ENCODE measurements around the gene SNX5.
"Not testable (repeated sequence)": the region's sequence is repeated elsewhere in the genome, so short reads cannot be mapped to it uniquely, and the experiment has no call there.

The SNX5 gene

DNA sequence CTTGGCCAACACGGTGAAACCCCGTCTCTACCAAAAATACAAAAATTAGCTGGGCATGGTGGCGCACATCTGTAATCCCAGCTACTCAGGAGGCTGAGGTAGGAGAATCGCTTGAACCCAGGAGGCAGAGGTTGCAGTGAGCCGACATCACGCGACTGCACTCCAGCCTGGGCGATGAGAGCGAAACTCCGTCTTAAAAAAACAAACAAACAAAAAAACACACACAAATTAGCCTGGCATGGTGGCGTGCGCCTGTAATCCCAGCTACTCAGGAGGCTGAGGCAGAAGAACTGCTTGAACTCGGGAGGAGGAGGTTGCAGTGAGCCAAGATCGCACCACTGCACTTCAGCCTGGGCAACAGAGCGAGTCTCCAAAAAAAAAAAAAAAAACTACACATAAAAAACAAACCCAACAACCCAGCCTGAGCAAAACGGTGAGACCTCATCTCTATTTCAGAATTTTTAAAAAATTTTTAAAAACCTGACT is 8.2 kb downstream of the SNX5 start:
- not testable (repeated sequence) for DNase-seq (ENCODE audit: low read depth)

DNA sequence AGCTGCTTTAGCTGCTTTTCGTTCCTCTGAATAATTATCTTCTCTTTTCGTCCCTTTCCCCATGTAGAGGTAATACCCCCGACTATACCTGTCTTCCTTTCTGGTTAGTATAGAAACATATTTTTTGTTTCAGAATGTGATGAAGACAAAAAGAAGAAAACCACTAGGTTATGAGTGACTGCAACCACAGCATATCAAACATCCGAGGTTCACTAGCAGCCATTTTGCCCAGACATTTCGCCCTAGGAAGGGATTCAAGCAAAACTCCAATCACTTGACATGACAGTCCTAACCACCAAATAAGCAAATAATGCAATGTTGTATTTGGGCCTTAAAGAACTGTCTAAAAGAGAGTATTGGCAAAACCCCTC is 9.4 kb downstream of the SNX5 start:
- DNase-seq (ENCODE audit: low read depth), result no peak

DNA sequence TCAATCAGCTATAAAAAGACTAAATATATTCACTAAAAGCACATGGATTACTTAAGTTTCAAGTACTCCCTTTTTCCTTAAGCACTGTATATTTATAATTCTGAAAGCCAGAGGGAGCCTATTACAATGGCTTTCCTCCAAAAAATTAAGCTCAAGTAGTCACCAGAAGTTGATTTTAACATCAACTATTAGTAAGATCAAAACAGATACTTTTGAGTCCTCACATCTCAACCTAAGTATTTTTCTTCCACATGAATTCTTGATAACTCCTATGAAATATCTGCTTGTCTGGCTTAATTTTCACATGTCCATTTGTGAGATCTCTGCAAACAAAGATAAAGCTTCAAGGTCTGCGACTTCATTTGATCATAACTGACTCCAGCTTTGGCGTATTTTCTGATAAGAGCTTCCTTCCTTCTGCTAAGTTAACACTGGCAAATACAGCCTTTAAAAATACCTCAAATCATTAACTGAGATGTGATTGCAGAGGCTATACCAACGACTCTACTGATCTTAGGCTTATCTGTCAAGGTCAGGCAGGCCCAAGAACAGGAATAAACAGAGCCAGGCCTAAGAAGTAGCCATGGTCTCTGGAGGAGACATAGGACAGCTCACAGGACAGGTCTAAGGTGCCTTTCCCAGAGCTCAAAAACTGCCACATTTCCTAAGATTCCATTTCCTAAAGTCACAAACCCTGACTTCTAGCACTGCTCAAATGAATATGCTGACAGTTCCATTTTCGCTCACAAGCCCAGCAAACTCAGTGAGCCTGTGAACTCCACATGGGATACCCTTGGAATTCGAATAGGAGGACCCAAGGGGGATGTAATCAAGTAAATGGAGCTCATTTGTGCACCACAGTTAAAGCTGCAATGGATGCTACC is 10.0 kb downstream of the SNX5 start:
- DNase-seq (ENCODE audit: low read depth), result no peak

DNA sequence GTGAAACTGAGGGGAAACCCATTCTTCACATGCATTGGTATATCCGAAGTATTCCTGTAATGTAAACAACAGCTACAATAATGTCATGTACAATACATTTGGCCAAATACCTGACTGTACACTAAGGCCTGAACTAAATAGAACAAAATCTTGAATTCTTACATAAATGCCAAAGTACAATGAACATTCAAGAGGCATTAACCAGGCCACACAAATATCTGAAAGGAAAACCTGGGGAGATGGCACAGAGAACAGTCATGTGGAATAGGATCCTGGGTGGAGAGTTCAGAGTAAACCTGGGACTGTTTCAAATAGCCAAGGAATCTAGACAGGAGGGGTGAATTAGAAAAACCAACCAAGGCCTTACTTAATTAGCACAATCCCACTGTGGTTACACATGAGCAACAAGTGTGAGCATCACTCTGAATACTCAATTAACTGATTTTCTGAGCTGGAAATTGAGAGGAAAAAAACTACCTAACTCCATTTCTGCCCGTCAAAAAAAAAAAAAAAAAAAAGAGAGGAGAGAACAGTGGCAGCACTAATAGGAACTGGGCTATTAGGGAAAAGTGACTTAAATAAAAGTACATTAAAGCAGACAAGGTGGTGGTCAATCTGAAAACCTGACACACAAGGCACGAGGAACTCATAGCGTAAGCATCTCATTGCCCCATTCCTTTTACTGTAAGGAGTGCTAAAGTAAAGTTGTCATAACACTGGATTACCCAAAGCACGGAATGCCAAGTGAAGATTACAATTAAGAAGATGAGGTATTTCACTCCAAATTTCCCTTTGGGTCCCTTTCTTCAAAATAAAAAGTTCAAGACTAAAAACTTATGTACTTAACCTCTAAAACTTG is 10.9 kb downstream of the SNX5 start:
- no peak for DNase-seq (ENCODE audit: low read depth)

DNA sequence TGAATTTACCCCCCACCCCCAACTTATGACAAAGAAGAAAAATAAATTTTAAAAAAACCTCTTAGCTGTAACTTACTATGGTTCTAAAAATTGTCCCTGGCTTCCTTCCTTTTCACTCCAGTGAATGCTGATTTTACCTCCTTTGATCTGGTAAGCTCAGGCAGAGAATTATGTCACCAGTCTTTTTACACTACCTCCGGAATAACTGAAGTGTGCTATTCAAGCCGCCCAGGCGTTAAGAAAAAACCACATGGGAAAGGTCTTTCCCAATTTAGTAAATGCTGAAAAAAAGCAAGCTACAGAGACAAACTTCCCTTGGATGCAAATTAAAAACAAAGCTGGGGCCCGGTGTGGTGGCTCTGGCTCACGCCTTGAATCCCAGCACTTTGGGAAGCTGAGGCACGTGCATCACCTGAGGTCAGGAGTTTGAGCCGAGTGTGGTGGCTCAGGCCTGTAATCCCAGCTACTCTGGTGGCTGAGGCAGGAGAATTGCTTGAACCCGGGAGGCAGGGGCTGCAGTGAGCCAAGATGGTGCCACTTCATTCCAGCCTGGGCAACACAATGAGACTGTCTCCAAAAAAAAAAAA is 12.4 kb downstream of the SNX5 start:
- no peak for DNase-seq (ENCODE audit: low read depth)

DNA sequence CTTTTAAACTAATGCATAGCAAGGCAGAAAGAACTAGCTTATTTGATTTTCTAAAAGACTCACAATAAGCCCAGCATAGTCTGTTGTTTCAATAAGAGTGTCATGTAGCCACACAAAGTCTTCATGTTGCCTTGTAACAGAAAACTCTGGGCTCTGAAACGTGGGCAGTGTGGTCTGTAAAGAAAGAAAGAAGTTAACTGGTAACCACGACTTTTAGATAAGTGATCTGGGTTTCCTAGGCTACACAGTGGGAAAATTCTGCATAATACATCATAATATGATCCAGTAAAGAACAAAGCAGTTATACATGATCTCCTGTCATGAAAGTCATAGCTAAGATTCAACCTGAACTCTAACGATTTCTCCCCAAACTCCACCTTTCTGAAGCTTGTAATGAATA is 13.3 kb downstream of the SNX5 start:
- DNase-seq (ENCODE audit: low read depth), result no peak

DNA sequence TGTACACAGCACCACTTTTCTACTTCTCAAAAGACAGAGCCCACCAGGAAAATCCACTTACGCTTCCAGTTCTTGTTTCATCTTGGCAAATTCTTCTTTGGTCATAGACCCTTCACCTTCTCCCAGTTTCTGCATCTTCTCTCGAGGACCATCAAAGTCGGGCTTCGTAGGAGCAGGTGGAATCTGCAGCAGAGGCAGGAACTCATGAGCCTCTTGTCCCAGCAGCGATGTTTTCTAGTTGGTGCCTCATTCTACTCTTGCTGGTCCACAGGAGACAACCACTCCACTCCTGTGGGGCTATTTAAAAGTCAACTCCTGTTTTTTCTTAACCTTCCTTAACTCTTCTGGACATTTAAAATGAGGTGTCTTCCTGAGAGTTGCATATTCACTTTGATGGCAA is 14.7 kb downstream of the SNX5 start:
- no peak for DNase-seq (ENCODE audit: low read depth)

DNA sequence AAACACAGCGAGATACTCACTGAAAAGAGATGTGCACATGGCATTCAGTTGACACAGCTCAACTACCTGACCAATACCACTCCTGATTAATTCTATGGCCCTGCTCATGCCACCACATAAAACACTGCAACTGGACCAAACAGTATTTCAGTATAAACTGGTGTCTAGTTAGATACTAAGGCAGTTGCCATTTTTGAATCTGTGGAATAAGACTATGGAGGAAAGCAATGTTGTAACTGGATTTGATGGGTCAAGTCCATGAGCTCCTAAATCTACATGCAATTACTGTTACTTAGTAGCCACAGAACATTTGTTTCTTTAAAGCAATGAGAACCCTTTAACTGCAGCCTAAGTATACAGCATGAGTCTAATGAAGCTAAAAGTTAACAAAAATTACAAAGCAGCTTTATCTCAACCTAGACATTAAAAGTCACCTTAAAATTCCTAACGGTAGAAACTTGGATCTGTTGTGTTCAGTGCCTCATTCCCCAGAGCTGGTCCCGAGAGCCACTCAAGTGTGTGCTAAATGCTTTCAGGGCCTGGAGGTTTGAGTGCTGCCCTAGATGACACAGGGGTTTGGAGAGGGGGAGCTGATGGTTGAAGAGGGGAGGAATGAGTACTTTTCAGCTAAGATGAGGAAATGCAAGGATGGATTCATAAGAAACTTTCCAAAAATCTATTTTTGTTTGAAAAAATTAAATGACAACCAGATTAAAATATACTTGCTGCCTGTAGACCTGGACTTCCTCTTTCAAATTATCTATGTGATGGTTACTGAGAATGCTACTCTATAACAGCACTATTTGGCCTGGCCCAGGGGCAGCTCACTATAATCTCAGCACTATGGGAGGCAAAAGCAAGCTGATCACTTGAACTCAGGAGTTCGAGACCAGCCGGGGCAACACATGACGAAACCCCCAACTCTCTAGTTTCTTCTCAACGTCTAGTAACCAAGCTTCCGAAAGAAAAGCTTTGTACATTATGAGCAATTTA is 15.6 kb downstream of the SNX5 start:
- DNase-seq (ENCODE audit: low read depth), result no peak

DNA sequence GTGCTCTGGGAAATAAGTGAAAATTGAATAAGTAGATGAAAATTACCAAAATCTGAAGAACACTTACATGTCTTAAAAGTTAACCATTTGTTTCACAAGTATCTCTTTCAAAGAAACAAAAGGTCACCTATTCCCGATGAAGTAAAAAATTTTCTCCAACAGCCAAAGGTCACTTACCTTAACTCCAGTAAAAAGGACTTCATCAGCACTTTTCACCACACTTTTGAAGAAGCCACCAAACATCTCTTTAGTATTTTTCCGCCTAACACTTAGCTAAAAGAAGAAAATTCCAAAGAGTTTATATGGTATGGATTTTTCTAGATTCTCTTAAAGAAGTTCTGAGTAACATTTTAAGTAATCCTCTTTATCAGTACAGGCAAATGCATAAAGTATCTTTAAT is 17.3 kb downstream of the SNX5 start:
- DNase-seq (ENCODE audit: low read depth), result no peak

DNA sequence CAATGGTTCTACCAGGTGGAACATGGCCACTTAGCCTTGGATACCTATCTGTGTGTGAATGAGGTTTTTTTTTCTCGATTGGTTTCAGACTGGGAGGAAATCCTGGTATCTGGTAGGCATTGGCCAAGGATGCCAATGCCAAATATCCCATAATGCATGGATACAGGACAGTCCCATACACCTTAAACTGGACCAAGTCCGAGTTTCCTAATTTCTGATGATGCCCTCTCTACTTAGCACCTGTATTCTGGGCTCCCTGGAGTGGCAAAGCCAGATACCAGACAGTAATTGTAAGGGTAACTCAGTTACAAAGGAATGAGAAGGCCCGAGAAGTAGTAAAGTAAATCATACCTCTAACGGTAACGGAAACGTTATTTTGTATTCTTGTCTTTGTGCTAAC is 17.9 kb downstream of the SNX5 start:
- no peak for DNase-seq (ENCODE audit: low read depth)

DNA sequence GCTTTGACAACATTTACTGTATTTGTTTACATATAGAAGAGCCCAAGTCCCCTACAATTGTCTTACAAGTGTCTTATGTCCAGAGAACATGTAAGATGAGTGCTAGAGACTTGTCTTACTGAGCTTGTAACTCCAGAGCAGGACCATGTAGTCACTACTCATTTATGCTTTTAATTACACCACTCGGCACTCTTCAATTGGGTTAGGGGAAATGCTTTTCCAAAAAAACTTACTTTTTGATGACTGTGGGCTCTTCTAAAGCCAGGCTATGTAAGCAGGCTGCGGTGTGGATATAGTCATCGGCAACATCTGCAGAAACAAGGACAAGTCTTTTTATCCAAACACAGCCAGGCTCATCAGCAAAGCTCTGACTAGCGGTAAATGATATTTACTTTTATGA is 18.7 kb downstream of the SNX5 start:
- DNase-seq (ENCODE audit: low read depth), result no peak

DNA sequence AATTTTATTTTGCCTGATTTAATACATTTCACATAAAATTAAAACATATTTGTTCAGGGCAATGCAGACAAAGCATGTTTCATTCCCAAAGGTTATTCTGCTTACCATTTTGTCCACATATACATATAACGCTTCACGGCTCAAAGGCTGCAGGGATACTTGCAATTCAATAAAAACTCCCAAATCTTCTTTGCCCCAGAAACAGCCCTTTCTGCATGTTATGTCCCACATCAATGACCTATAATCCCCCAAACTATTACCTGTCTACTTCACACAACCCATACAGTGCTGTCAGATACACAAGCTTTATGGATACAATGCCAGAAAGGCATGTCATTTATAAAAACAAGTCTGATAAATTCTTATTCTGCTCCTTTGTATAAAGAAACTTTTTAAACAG is 20.2 kb downstream of the SNX5 start:
- DNase-seq (ENCODE audit: low read depth), result no peak

DNA sequence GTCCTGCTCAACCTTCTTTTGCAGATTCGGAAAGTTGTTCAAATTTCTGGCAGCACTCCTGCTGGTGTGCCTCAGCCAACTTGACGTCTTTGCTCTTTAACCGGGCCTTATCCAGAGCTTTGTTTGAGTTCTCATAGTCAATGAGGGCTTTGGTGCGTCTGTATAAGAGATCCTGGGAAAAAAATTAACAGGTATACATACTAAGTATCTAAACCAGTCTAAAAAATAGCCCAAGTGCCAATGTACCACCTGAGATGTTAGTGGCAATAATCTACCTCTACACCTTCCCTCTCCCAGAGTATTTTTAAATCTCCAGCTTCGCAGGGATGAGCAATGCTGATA is 21.1 kb downstream of the SNX5 start:
- no peak for DNase-seq (ENCODE audit: low read depth)

DNA sequence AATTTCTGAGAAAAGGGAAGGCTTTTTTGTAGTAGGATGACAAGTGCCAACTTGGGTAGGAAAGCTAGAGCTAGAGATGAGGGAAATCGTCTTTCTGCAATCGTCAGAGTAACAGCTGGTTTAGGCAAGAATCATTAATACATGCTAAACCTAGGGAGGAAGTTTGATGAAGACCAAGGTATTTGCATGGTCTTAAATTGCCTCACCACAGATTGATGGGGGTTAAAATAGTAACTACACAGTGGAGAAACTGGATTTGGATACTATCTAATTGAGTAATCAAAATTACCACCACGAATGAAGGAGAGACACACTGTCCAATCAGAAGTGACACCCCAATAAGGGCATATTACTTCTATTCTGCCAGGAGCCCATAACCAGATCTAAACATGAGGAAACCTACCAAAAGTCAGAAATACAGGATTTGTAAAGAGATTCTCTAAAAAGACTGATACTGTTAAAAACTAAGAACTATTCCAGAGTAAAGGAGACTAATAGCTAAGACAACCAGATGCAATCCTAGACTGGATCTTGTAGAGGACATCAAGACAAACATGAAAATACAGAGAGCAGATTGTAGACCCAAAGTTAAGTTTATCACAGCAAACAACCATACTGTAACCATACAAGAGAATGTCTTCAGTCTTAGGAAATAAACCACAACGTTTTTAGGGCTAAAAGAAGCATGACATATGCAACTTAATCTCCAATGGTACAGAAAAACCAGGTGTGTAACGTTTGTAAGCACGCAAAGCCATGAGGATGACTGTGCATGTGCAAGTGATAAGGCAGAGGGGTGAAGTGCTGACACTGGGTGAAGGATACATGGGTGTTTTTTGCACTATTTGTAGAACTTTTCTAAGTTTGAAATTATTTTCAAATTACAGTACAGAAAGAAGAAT is 21.8 kb downstream of the SNX5 start:
- no peak for DNase-seq (ENCODE audit: low read depth)

DNA sequence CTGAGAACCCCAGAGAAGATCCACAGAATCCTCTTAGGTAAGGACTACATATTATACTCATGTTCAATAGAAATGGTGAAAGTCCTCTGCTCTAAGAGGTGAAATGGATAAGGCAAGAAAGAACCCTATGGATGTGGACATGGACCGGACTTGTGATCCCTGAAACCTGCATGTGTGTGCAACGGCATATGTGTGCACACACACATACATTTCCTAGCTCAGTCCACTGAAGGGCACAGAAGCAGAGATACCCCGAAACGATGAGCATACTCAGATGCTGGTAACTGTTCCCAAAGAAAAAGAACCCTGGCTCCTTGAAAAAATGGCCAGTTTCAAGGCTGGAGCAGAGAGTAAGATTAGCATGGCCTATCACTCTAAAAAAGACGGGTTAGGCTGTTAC is 22.6 kb downstream of the SNX5 start:
- no peak for DNase-seq (ENCODE audit: low read depth)

DNA sequence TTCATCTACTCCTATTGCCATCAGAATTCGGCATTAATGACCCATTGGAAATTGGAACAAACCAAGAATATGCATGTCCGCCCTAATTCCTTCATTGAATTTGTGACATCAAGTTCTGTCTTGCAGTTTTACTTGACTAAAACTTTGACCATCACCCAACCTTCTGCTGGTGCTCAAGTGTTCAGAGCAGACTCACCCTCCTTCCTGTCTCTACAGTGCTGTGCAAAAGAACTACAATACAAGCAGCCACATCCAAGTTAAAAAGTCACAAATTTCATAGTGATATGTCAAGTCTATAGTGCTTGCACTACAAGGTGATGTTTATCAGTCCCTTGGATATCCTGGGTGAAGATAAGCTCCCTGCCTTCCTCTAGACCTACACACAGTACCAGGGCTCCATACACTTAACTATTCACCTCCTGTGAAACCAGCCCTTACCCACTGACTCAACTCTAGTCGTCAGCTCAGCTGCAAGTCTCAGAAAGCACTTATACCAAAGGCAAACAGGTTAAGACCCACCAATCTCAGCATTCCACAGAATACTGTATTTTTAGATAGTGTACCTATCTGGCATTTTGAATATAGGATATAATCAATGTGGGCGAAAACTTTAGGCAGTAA is 23.6 kb downstream of the SNX5 start:
- DNase-seq (ENCODE audit: low read depth), result no peak

DNA sequence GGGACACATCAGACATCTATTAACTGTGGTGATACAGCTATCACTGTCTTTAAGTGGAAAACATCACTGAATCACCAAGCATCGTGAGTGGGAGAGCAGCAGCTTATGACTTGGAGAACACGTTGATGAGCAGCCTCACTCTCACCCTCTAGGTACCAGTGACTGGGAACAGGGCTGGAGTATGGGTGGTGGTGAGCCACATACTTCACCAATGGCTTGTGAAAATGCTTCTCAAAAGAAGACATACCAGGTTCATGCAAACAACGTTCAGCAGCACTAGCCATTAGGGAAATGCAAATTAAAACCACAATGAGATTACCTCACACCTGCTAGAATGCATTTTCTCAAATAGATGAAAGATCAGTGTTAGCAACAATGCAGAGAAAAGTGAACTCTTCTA is 25.3 kb downstream of the SNX5 start:
- DNase-seq (ENCODE audit: low read depth), result no peak

DNA sequence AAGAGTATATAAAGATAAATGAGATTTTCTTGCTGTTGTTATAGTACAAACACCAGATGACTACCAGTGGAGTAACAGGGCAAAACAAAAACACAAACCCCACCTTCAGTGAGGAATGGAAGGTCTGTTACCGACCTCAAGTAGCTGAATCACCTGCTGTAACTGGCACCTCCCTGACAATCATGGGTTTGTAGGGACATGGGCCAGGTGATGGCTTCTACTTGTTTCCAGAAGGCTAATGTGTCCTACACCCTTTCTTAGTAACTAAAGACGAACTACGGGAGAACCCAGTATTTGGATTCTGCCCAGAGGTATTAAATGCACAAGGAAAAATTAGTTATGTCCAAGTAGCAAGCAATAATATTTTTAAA is 26.8 kb downstream of the SNX5 start:
- DNase-seq (ENCODE audit: low read depth), result no peak

DNA sequence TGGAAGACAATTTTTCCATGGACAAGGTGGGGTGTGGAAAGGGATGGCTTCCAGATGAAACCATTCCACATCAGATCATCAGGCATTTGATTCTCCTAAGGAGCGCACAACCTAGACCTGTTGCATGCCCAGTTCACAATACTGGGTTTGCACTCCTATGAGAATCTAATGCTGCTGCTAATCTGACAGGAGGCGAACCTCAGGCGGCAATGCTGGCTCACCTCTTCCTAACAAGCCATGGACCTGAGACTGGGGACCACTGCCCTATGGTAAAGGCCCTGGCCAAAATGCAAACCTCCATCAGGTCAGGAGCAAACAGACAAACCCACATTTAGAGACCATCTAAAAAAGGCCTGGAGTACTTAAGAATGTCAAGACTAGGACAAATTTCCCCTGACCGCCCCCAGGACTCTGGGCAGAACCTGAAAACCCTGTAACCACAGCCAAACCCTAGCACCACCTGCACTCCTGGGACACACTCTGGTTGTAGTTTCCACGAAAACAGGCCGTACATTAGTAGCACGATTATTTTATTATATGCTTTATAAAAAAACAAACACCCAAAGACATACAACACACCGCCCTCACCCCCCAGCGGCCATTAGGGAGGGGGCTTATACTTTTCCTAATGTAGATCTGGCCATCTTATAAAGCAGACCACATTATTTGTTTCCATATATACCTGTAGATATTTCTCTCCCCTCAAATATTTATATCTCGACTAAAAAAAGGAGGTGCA is 27.3 kb downstream of the SNX5 start:
- no peak for DNase-seq (ENCODE audit: low read depth)

Measured in T-helper 22 cell (primary cell).